Neural cell (in vitro differentiated cells): ENCODE results near the gene CABLES1.
"Not testable (repeated sequence)": the region's sequence is repeated elsewhere in the genome, so short reads cannot be mapped to it uniquely, and the experiment has no call there.

Experiments used
- EP300 ChIP-seq: fragments of 450-650 bp; conservative IDR thresholded peaks from 2 replicates; pipeline ENCODE4 v1.6.1; 2014; ENCODE audit warnings: antibody characterized with exemption, mild to moderate bottlenecking, moderate library complexity; ENCODE audit not compliant: poor library complexity, severe bottlenecking
- EZH2 ChIP-seq: fragments of 200-600, 300-800 bp; shearing (Covaris generic), sonication (generic); IDR thresholded peaks from 2 replicates; pipeline ENCODE4 v1.6.1; 2014; ENCODE audit warnings: antibody characterized with exemption, low read length, borderline replicate concordance, mild to moderate bottlenecking; ENCODE audit not compliant: insufficient read depth, poor library complexity, severe bottlenecking
- POLR2AphosphoS5 ChIP-seq: IDR thresholded peaks from 2 replicates; pipeline ENCODE4 v1.6.1; 2012
- RAD21 ChIP-seq: fragments of 450-650 bp; conservative IDR thresholded peaks from 2 replicates; pipeline ENCODE4 v1.6.1; 2014; ENCODE audit warnings: antibody characterized with exemption, mild to moderate bottlenecking, moderate library complexity
- TAF1 ChIP-seq: IDR thresholded peaks from 2 replicates; pipeline ENCODE4 v1.6.1; 2012; ENCODE audit warnings: low read depth
- TF ChIP-seq, protein P1 (sequence below): fragments of 450-650 bp; IDR thresholded peaks from 2 replicates; pipeline ENCODE4 v1.5.1; 2014; ENCODE audit warnings: antibody characterized with exemption, mild to moderate bottlenecking, moderate library complexity; ENCODE audit not compliant: poor library complexity, severe bottlenecking
- TF ChIP-seq, protein P2 (sequence below): IDR thresholded peaks from 2 replicates; pipeline ENCODE4 v1.6.1; 2012; ENCODE audit warnings: borderline replicate concordance

DNA sequence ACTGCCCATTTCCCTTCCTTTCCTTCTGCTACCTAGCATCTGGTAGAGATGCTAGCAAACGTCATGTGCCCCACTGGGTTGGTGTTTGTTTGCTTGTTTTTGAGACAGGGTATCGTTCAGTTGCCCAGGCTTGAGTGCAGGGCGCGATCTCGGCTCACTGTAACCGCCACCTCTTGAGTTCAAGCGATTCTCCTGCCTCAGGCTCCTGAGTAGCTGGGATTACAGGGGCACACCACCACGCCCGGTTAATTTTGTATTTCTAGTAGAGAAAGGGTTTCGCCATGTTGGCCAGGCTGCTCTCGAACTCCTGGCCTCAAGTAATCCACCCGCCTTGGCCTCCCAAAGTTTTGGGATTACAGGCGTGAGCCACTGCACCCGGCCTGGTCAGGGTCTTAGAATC lies 23.6 kb downstream of the CABLES1 start:
- TF ChIP-seq, protein P1, sequence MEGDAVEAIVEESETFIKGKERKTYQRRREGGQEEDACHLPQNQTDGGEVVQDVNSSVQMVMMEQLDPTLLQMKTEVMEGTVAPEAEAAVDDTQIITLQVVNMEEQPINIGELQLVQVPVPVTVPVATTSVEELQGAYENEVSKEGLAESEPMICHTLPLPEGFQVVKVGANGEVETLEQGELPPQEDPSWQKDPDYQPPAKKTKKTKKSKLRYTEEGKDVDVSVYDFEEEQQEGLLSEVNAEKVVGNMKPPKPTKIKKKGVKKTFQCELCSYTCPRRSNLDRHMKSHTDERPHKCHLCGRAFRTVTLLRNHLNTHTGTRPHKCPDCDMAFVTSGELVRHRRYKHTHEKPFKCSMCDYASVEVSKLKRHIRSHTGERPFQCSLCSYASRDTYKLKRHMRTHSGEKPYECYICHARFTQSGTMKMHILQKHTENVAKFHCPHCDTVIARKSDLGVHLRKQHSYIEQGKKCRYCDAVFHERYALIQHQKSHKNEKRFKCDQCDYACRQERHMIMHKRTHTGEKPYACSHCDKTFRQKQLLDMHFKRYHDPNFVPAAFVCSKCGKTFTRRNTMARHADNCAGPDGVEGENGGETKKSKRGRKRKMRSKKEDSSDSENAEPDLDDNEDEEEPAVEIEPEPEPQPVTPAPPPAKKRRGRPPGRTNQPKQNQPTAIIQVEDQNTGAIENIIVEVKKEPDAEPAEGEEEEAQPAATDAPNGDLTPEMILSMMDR, result not testable (repeated sequence)
- TF ChIP-seq POLR2AphosphoS5, EZH2, EP300, TAF1, RAD21: not testable (repeated sequence)
- TF ChIP-seq, protein P2, sequence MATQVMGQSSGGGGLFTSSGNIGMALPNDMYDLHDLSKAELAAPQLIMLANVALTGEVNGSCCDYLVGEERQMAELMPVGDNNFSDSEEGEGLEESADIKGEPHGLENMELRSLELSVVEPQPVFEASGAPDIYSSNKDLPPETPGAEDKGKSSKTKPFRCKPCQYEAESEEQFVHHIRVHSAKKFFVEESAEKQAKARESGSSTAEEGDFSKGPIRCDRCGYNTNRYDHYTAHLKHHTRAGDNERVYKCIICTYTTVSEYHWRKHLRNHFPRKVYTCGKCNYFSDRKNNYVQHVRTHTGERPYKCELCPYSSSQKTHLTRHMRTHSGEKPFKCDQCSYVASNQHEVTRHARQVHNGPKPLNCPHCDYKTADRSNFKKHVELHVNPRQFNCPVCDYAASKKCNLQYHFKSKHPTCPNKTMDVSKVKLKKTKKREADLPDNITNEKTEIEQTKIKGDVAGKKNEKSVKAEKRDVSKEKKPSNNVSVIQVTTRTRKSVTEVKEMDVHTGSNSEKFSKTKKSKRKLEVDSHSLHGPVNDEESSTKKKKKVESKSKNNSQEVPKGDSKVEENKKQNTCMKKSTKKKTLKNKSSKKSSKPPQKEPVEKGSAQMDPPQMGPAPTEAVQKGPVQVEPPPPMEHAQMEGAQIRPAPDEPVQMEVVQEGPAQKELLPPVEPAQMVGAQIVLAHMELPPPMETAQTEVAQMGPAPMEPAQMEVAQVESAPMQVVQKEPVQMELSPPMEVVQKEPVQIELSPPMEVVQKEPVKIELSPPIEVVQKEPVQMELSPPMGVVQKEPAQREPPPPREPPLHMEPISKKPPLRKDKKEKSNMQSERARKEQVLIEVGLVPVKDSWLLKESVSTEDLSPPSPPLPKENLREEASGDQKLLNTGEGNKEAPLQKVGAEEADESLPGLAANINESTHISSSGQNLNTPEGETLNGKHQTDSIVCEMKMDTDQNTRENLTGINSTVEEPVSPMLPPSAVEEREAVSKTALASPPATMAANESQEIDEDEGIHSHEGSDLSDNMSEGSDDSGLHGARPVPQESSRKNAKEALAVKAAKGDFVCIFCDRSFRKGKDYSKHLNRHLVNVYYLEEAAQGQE, result not testable (repeated sequence)
